HG03066 (cell line): ENCODE measurements around the gene LRRC37B.
"Not testable (repeated sequence)": the region's sequence is repeated elsewhere in the genome, so short reads cannot be mapped to it uniquely, and the experiment has no call there.

ENCODE experiments used
- ATAC-seq: cut with Tn5 transposase; IDR thresholded peaks from one replicate; pipeline ENCODE4 v1.9.1; 2021; ENCODE audit warnings: low read depth; ENCODE audit not compliant: unreplicated experiment

LRRC37B gene

GRCh38 chr17:32084942-32085829 is 78.0 kb downstream of the LRRC37B start:
- ATAC-seq: not testable (repeated sequence)

GRCh38 chr17:32086833-32087232 is 79.7 kb downstream of the LRRC37B start:
- ATAC-seq: not testable (repeated sequence)

- not testable (repeated sequence) for ATAC-seq
Measured at GRCh38 chr17:32092062-32092461, 84.9 kb downstream of the LRRC37B start.

- ATAC-seq: no peak
Measured at GRCh38 chr17:32099686-32100085, 92.5 kb downstream of the LRRC37B start.

- ATAC-seq: not testable (repeated sequence)
Measured at GRCh38 chr17:32100323-32100722, 93.1 kb downstream of the LRRC37B start.

- ATAC-seq: no peak
Measured at GRCh38 chr17:32100971-32101631, 93.9 kb downstream of the LRRC37B start.

- no peak for ATAC-seq
Measured at GRCh38 chr17:32102172-32102571, 95.0 kb downstream of the LRRC37B start.

GRCh38 chr17:32102646-32103186 is 95.5 kb downstream of the LRRC37B start:
- no peak for ATAC-seq
